ENCODE results near the gene PON2. TPM values are rescaled to one million over a fixed set of nuclear protein-coding genes. Genes with fewer than 3 reads are reported as not detected.

The PON2 gene
- total RNA-seq, 1 experiment from 2014 or later, result 73.7 TPM

GRCh38 chr7:95440394-95441038, 5.7 kb upstream of the PON2 start:
- CTCF ChIA-PET, result interaction anchor here (0.6 to 1.1 kb wide), 4 partner anchors 32 to 500 kb away, joined by 3 to 6 read pairs (median 4); no protein-coding TSS in a partner anchor
- Mint-ChIP-seq H3K9me3 (ENCODE audit: low read depth, unreplicated experiment) (no peaks in the 10 kb centered on the region), H3K4me3 (ENCODE audit: low read depth, unreplicated experiment) (peak overlapping the region; percentile 18), H3K27ac (ENCODE audit: unreplicated experiment) (peak overlapping the region; percentile 51), H3K36me3 (ENCODE audit: insufficient read depth, unreplicated experiment) (no peaks in the 10 kb centered on the region), H3K4me1 (ENCODE audit: low read depth, unreplicated experiment) (peaks cover 24% of the 10 kb centered on the region), H3K27me3 (ENCODE audit: unreplicated experiment) (no peaks in the 10 kb centered on the region)
- no peak for DNase-seq
- TF ChIP-seq CTCF (IDR thresholded peaks at IDR 0.05; ENCODE audit: unreplicated experiment), result no peak
- no TSS peak for BruUV-seq (replicated peaks)
- intact Hi-C loops (cut with micrococcal nuclease; ENCODE audit: unreplicated experiment), result no loop called here

- no peak for DNase-seq
- no peak overlapping the region for H3K4me3 Mint-ChIP-seq (ENCODE audit: low read depth, unreplicated experiment)
Measured at GRCh38 chr7:95436407-95436806, 1.6 kb upstream of the PON2 start.

GRCh38 chr7:95435422-95435780, 573 bp upstream of the PON2 start:
- H3K4me3 Mint-ChIP-seq (ENCODE audit: low read depth, unreplicated experiment), result peak overlapping the region; percentile 69
- H3K27ac Mint-ChIP-seq (ENCODE audit: unreplicated experiment), result peak overlapping the region; percentile 71
- peaks cover 21% of the 10 kb centered on the region for H3K4me1 Mint-ChIP-seq (ENCODE audit: low read depth, unreplicated experiment)
- no peak for DNase-seq
- H3K27me3 Mint-ChIP-seq (ENCODE audit: unreplicated experiment), result no peaks in the 10 kb centered on the region
- intact Hi-C loops (cut with micrococcal nuclease; ENCODE audit: unreplicated experiment), result no loop called here
- TSS peak; percentile 78 for BruUV-seq (replicated peaks)
- TF ChIP-seq CTCF (IDR thresholded peaks at IDR 0.05; ENCODE audit: unreplicated experiment), result no peak
- CTCF ChIA-PET, result interaction anchor here (1.2 kb wide), 1 partner anchor 41 kb away, joined by 3 read pairs; no protein-coding TSS in a partner anchor
- H3K36me3 Mint-ChIP-seq (ENCODE audit: insufficient read depth, unreplicated experiment), result peaks cover 14% of the 10 kb centered on the region
- no peaks in the 10 kb centered on the region for H3K9me3 Mint-ChIP-seq (ENCODE audit: low read depth, unreplicated experiment)

More at GRCh38 chr7:95436407-95436806, 1.6 kb upstream of the PON2 start:
- no TSS peak for BruUV-seq (replicated peaks)
- intact Hi-C loops (cut with micrococcal nuclease; ENCODE audit: unreplicated experiment), result no loop called here
- H3K4me1 Mint-ChIP-seq (ENCODE audit: low read depth, unreplicated experiment), result peaks cover 31% of the 10 kb centered on the region
- H3K9me3 Mint-ChIP-seq (ENCODE audit: low read depth, unreplicated experiment), result no peaks in the 10 kb centered on the region
- no peak for TF ChIP-seq CTCF (IDR thresholded peaks at IDR 0.05; ENCODE audit: unreplicated experiment)
- CTCF ChIA-PET, result interaction anchor here (1.2 kb wide), 1 partner anchor 40 kb away, joined by 3 read pairs; no protein-coding TSS in a partner anchor
- H3K36me3 Mint-ChIP-seq (ENCODE audit: insufficient read depth, unreplicated experiment), result peaks cover 14% of the 10 kb centered on the region
- H3K27ac Mint-ChIP-seq (ENCODE audit: unreplicated experiment), result no peak overlapping the region
- H3K27me3 Mint-ChIP-seq (ENCODE audit: unreplicated experiment), result no peaks in the 10 kb centered on the region

DNA sequence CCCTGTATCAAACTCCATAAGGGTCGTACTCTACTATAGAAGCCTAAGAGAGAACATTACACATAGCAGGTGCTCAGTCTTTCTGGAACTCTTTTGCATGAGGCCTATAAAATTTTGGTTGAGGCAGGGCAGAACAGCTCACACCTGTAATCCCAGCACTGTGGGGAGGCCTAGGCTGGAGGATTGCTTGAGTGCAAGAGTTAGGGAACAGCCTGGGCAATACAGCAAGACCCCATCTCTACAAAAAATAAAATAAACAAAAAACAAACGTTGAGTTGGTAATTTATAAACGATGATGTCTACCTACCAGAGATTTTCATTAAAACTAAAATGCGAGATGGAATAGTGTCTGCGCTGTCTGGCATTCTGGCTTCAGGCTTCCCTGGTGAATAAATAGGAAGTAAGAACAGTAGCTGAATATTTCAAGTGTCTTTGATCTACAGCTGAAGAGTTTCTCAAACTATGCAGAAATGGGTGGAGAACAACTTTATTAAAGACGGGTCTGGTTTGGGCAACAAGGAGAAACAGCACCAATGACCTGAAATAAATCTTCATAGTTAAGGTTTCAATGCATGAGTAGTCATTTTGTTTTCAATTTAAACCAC, 774 bp downstream of the PON2 start:
- H3K4me3 Mint-ChIP-seq (ENCODE audit: low read depth, unreplicated experiment), result peak overlapping the region; percentile 69
- intact Hi-C loops (cut with micrococcal nuclease; ENCODE audit: unreplicated experiment), result no loop called here

More for the DNA sequence above, 774 bp downstream of the PON2 start:
- CTCF ChIA-PET, result no interaction called here
- H3K4me1 Mint-ChIP-seq (ENCODE audit: low read depth, unreplicated experiment), result peaks cover 18% of the 10 kb centered on the region
- DNase-seq, result no peak
- TF ChIP-seq CTCF (IDR thresholded peaks at IDR 0.05; ENCODE audit: unreplicated experiment), result no peak
- H3K36me3 Mint-ChIP-seq (ENCODE audit: insufficient read depth, unreplicated experiment), result peaks cover 14% of the 10 kb centered on the region
- peak overlapping the region; percentile 36 for H3K27ac Mint-ChIP-seq (ENCODE audit: unreplicated experiment)
- no peaks in the 10 kb centered on the region for H3K9me3 Mint-ChIP-seq (ENCODE audit: low read depth, unreplicated experiment)
- TSS peak; percentile 56 for BruUV-seq (replicated peaks)
- no peaks in the 10 kb centered on the region for H3K27me3 Mint-ChIP-seq (ENCODE audit: unreplicated experiment)
